Endometrium (tissue), 2 donors: ENCODE results near the gene MEF2C.

ENCODE experiments used
- FAIRE-seq: peaks from 2 replicates; lab custom pipeline; 2012; peaks lifted over from hg19 to GRCh38; lab: Jason Lieb, UNC
- donor health status: control.
- donor health status: control.

The MEF2C gene

GRCh38 chr5:88826646-88827585, 56.1 kb downstream of the MEF2C start:
- FAIRE-seq: no peak

- no peak for FAIRE-seq
Measured at GRCh38 chr5:88825584-88826315, 57.2 kb downstream of the MEF2C start.

- peak; percentile 64 for FAIRE-seq
Measured at GRCh38 chr5:88824892-88825583, 57.9 kb downstream of the MEF2C start.

- no peak for FAIRE-seq
Measured at GRCh38 chr5:88824141-88824540, 58.8 kb downstream of the MEF2C start.

- FAIRE-seq: no peak
Measured at GRCh38 chr5:88823201-88823600, 59.8 kb downstream of the MEF2C start.

GRCh38 chr5:88821161-88821560, 61.8 kb downstream of the MEF2C start:
- FAIRE-seq: no peak

GRCh38 chr5:88820581-88820980, 62.4 kb downstream of the MEF2C start:
- no peak for FAIRE-seq

- FAIRE-seq: no peak
Measured at GRCh38 chr5:88819301-88819999, 63.5 kb downstream of the MEF2C start.

- no peak for FAIRE-seq
Measured at GRCh38 chr5:88818296-88818695, 64.7 kb downstream of the MEF2C start.

GRCh38 chr5:88816195-88816594, 66.8 kb downstream of the MEF2C start:
- no peak for FAIRE-seq

- FAIRE-seq: peak; percentile 58
Measured at GRCh38 chr5:88815050-88815789, 67.8 kb downstream of the MEF2C start.

- FAIRE-seq: no peak
Measured at GRCh38 chr5:88813805-88814575, 69.0 kb downstream of the MEF2C start.

- no peak for FAIRE-seq
Measured at GRCh38 chr5:88813244-88813643, 69.7 kb downstream of the MEF2C start.

- no peak for FAIRE-seq
Measured at GRCh38 chr5:88808153-88808552, 74.8 kb downstream of the MEF2C start.

GRCh38 chr5:88807327-88807726, 75.7 kb downstream of the MEF2C start:
- FAIRE-seq: no peak

GRCh38 chr5:88806338-88806737, 76.6 kb downstream of the MEF2C start:
- FAIRE-seq: no peak

GRCh38 chr5:88805151-88805784, 77.7 kb downstream of the MEF2C start:
- no peak for FAIRE-seq

- no peak for FAIRE-seq
Measured at GRCh38 chr5:88804444-88804843, 78.5 kb downstream of the MEF2C start.

GRCh38 chr5:88803309-88803708, 79.7 kb downstream of the MEF2C start:
- FAIRE-seq: no peak

GRCh38 chr5:88799938-88800535, 82.9 kb downstream of the MEF2C start:
- no peak for FAIRE-seq
